SK-N-SH (cell line): ENCODE measurements around the gene SMARCC2. TPM values are rescaled to one million over a fixed set of nuclear protein-coding genes. Genes with fewer than 3 reads are reported as not detected.
A peak's percentile ranks its signal among the peaks of the same experiment; 100 is the strongest.

Source experiments
- CTCF ChIA-PET: fragments of 300-600, 350-600 bp; formaldehyde crosslinking; extraction: SDS; loops from one replicate; lab custom pipeline; 2021; lab: Yijun Ruan, JAX
- POLR2A ChIA-PET: fragments of 350-600 bp; sonication (Branson Sonifier 250); formaldehyde crosslinking; extraction: SDS; loops from one replicate; lab custom pipeline; 2020; ENCODE audit warnings: antibody characterized with exemption, inconsistent platforms; lab: Yijun Ruan, JAX
- DNase-seq: peaks from one replicate; pipeline ENCODE4 v3.0.0; 2012
- H2AFZ ChIP-seq: fragments of 200-600 bp; sonication (generic); 2 replicates; pipeline ENCODE4 v1.8.1; 2016; ENCODE audit warnings: antibody characterized with exemption, mild to moderate bottlenecking, low read depth
- H3F3A ChIP-seq: fragments of 200-600 bp; sonication (generic); replicated peaks from 2 replicates; pipeline ENCODE3; 2016; ENCODE audit warnings: antibody characterized with exemption, mild to moderate bottlenecking; ENCODE audit not compliant: insufficient read depth
- H3K27ac ChIP-seq, 2 experiments: fragments of 200-500 bp in 1 of 2; fragments of 200-600 bp in 1 of 2; sonication (Bioruptor generic) in 1 of 2; sonication (generic), shearing (Covaris generic) in 1 of 2; 2 replicates each; pipeline versions ENCODE4 v1.5.1 to v1.6.1; 2014 to 2016; ENCODE audit warnings: low read depth in 2 of 2, inconsistent platforms in 1 of 2, low read length in 1 of 2, mild to moderate bottlenecking in 1 of 2, mixed read lengths in 1 of 2
- H3K27me3 ChIP-seq: fragments of 200-600 bp; sonication (generic), shearing (Covaris generic); 2 replicates; pipeline ENCODE4 v1.6.1; 2016; ENCODE audit warnings: mixed run types; ENCODE audit not compliant: insufficient read depth
- H3K36me3 ChIP-seq, 2 experiments: fragments of 200-500 bp in 1 of 2; fragments of 200-600 bp in 1 of 2; sonication (Bioruptor generic) in 1 of 2; sonication (generic) in 1 of 2; replicated peaks in 1 of 2; 2 replicates each; pipeline versions ENCODE3 to v1.5.1; 2014 to 2016; ENCODE audit warnings: low read length in 1 of 2, mild to moderate bottlenecking in 1 of 2; ENCODE audit not compliant: insufficient read depth in 2 of 2, control insufficient read depth in 1 of 2
- H3K4me1 ChIP-seq, 2 experiments: fragments of 200-500 bp in 1 of 2; fragments of 200-600 bp in 1 of 2; sonication (Bioruptor generic) in 1 of 2; sonication (generic), shearing (Covaris generic) in 1 of 2; 2 replicates each; pipeline versions ENCODE4 v1.5.1 to v1.6.1; 2014 to 2016; ENCODE audit warnings: low read depth in 1 of 2, low read length in 1 of 2, mixed run types in 1 of 2; ENCODE audit not compliant: insufficient read depth in 2 of 2, control insufficient read depth in 1 of 2
- H3K4me2 ChIP-seq: fragments of 200-600 bp; sonication (generic), shearing (Covaris generic); 2 replicates; pipeline ENCODE4 v1.6.1; 2017; ENCODE audit warnings: mixed run types
- H3K4me3 ChIP-seq, 2 experiments: fragments of 200-500 bp in 1 of 2; fragments of 200-600 bp in 1 of 2; sonication (Bioruptor generic) in 1 of 2; sonication (generic), shearing (Covaris generic) in 1 of 2; 2 replicates each; pipeline versions ENCODE4 v1.5.1 to v1.8.1; 2014 to 2016; ENCODE audit warnings: low read depth in 2 of 2, inconsistent platforms in 1 of 2, low read length in 1 of 2, mild to moderate bottlenecking in 1 of 2, mixed read lengths in 1 of 2, moderate library complexity in 1 of 2
- H3K79me2 ChIP-seq: fragments of 200-600 bp; sonication (generic); 2 replicates; pipeline ENCODE4 v1.8.1; 2017; ENCODE audit warnings: mild to moderate bottlenecking; ENCODE audit not compliant: insufficient read depth
- H3K9ac ChIP-seq: fragments of 200-600 bp; sonication (generic); 2 replicates; pipeline ENCODE4 v1.6.1; 2017; ENCODE audit warnings: mixed run types
- H3K9me2 ChIP-seq: fragments of 200-600 bp; sonication (generic); 2 replicates; pipeline ENCODE4 v1.6.1; 2017; ENCODE audit warnings: mixed run types
- H3K9me3 ChIP-seq: fragments of 200-600 bp; sonication (generic); 2 replicates; pipeline ENCODE4 v1.6.1; 2017; ENCODE audit warnings: mixed run types, mild to moderate bottlenecking, moderate library complexity
- H4K20me1 ChIP-seq: fragments of 200-600 bp; sonication (generic); 2 replicates; pipeline ENCODE4 v1.6.1; 2017; ENCODE audit warnings: mild to moderate bottlenecking, mixed run types; ENCODE audit not compliant: insufficient read depth
- CHD2 ChIP-seq: fragments of 150-350 bp; IDR thresholded peaks from 2 replicates; pipeline ENCODE4 v1.6.1; 2018; ENCODE audit warnings: low read length; ENCODE audit not compliant: partially characterized antibody
- CTCF ChIP-seq: fragments of 200-600 bp; sonication (generic); IDR thresholded peaks from 2 replicates; pipeline ENCODE4 v1.6.1; 2017; ENCODE audit warnings: antibody characterized with exemption, mild to moderate bottlenecking, moderate library complexity
- ELF1 ChIP-seq: IDR thresholded peaks from 2 replicates; pipeline ENCODE4 v1.4.0; 2012
- IRF3 ChIP-seq: fragments of 150-350 bp; IDR thresholded peaks from 2 replicates; pipeline ENCODE4 v1.6.1; 2016; ENCODE audit warnings: mild to moderate bottlenecking, low read depth, low read length
- JUND ChIP-seq: IDR thresholded peaks from 2 replicates; pipeline ENCODE4 v1.4.0; 2012
- NRF1 ChIP-seq: IDR thresholded peaks from 2 replicates; pipeline ENCODE4 v1.6.1; 2012; ENCODE audit warnings: low read depth, mild to moderate bottlenecking, low read length
- POLR2AphosphoS5 ChIP-seq: IDR thresholded peaks from 2 replicates; pipeline ENCODE4 v1.6.1; 2012; ENCODE audit warnings: low read depth, low read length
- RAD21 ChIP-seq: IDR thresholded peaks from 2 replicates; pipeline ENCODE4 v1.6.1; 2012; ENCODE audit warnings: mild to moderate bottlenecking, low read length
- RXRA ChIP-seq: IDR thresholded peaks from 2 replicates; pipeline ENCODE4 v1.4.0; 2012; ENCODE audit warnings: low read depth, mild to moderate bottlenecking, borderline replicate concordance
- SMC3 ChIP-seq: IDR thresholded peaks from 2 replicates; pipeline ENCODE4 v1.6.1; 2012; ENCODE audit warnings: low read depth, low read length, improper control_type of control experiment
- TAF1 ChIP-seq: IDR thresholded peaks from 2 replicates; pipeline ENCODE4 v1.6.1; 2012; ENCODE audit warnings: low read depth, mild to moderate bottlenecking, low read length, moderate library complexity, borderline replicate concordance
- TCF12 ChIP-seq: IDR thresholded peaks from 2 replicates; pipeline ENCODE4 v1.4.0; 2012
- TEAD4 ChIP-seq: IDR thresholded peaks from 2 replicates; pipeline ENCODE4 v1.4.0; 2012; ENCODE audit warnings: mild to moderate bottlenecking, borderline replicate concordance; ENCODE audit not compliant: insufficient read depth
- USF1 ChIP-seq: IDR thresholded peaks from 2 replicates; pipeline ENCODE4 v1.4.0; 2012; ENCODE audit warnings: low read depth, borderline replicate concordance
- YY1 ChIP-seq: IDR thresholded peaks from 2 replicates; pipeline ENCODE4 v1.4.0; 2012; ENCODE audit warnings: low read depth, mild to moderate bottlenecking
- ZBTB33 ChIP-seq: IDR thresholded peaks from 2 replicates; pipeline ENCODE4 v1.4.0; 2012; ENCODE audit warnings: low read depth, borderline replicate concordance
- polyA plus RNA-seq, 3 experiments: library from polyadenylated mRNA; depleted of rRNA; stranded (reverse); fragments of >200 nt; gene quantifications; 2 replicates each; pipeline ENCODE4 v1.2.3, GENCODE V29; 2012

Gene SMARCC2
- polyA plus RNA-seq, 1 of the 3 experiments (the other 2 are of a cell fraction): 64.3 TPM

GRCh38 chr12:56206452-56207166 is 17.3 kb upstream of the SMARCC2 start (continued):
- no peak for TF ChIP-seq ZBTB33
- TF ChIP-seq TCF12: no peak
- TF ChIP-seq CHD2: no peak
- TF ChIP-seq RXRA: no peak
- TF ChIP-seq SMC3: peak; percentile 53
- no peak for TF ChIP-seq YY1
- TF ChIP-seq ELF1: no peak
- no peak for TF ChIP-seq USF1
- TF ChIP-seq POLR2AphosphoS5: no peak
- no peak for TF ChIP-seq NRF1
- no peak for TF ChIP-seq TAF1
- no peak for TF ChIP-seq IRF3
- TF ChIP-seq JUND: 0 out of 2 replicates have a peak, but pooled peaks have one; percentile 7

- H3F3A ChIP-seq: peaks cover 46% of the 10 kb centered on the region
- H3K27ac ChIP-seq: 0 out of 4 replicates have a peak overlapping the region, but pooled peaks of 1 of the 2 experiments have one; percentile 8
- no peaks in the 10 kb centered on the region for H3K27me3 ChIP-seq
- H3K36me3 ChIP-seq: peaks cover 45 to 52% of the 10 kb centered on the region in 2 experiments
- H2AFZ ChIP-seq: no peak overlapping the region
- no peaks in the 10 kb centered on the region; a peak in 1 of 4 replicates for H3K4me1 ChIP-seq
- no peaks in the 10 kb centered on the region for H3K79me2 ChIP-seq
- H3K9me2 ChIP-seq: no peaks in the 10 kb centered on the region
- no peaks in the 10 kb centered on the region for H3K9me3 ChIP-seq
- no peaks in the 10 kb centered on the region; the same call in 1 of the 2 replicates for H4K20me1 ChIP-seq
- ChIA-PET CTCF (interaction anchor here (1.0 to 7.3 kb wide), 12 partner anchors 9 to 210 kb away, joined by 3 to 123 read pairs (median 4); partner anchors contain the start of genes ANKRD52, RNF41 and SMARCC2), POLR2A (interaction anchor here (3.8 kb wide), 1 partner anchor 16 kb away, joined by 23 read pairs; the partner anchor contains the start of gene RNF41)
- TF ChIP-seq CTCF: peak; percentile 39
- no peak for TF ChIP-seq RAD21
- TF ChIP-seq IRF3: no peak
- TF ChIP-seq TEAD4: no peak
- DNase-seq: no peak
- H3K4me2 ChIP-seq: no peak overlapping the region
- H3K9ac ChIP-seq: no peak overlapping the region
- H3K4me3 ChIP-seq: no peak overlapping the region
These were observed 16.2 kb upstream of the SMARCC2 start for GRCh38 chr12:56205445-56205844.
